Spleen (tissue), 7 donors: Measurements from ENCODE around the gene PAPOLA.

Experiments
- CTCF ChIP-seq, 11 experiments: fragments of 200-600 bp in 7 of 11; fragments of 450-650 bp in 4 of 11; sonication (generic) in 4 of 11; IDR thresholded peaks in 8 of 11; conservative IDR thresholded peaks in 3 of 11; 1 replicate in 7 of 11; 2 replicates in 4 of 11; pipeline versions ENCODE4 v1.4.0 to v1.8.0; 2016 to 2021; ENCODE audit warnings: antibody characterized with exemption in 11 of 11, inconsistent platforms in 4 of 11, mild to moderate bottlenecking in 1 of 11
- POLR2A ChIP-seq, 3 donors: fragments of 450-650 bp; IDR thresholded peaks; one replicate each; pipeline ENCODE4 v1.5.1; 2017; ENCODE audit warnings: antibody characterized with exemption in 3 of 3, mild to moderate bottlenecking in 1 of 3
- donor health status: DM: no; HTN: no; CAD: no; lungs with moderate emphysema.
- donor health status: DM: no; HTN: no; CAD: no.
- donor health status: DM: no; HTN: no; CAD: no.

GRCh38 chr14:96466918-96467317 lies 35.3 kb upstream of the PAPOLA start:
- TF ChIP-seq CTCF (IDR thresholded peaks at IDR 0.05 in 8 of 11, conservative IDR thresholded peaks at IDR 0.05 in 3 of 11) (no peak), POLR2A (IDR thresholded peaks at IDR 0.05) (no peak)
